Mesendoderm (in vitro differentiated cells): ENCODE measurements around the gene TEDC2.

Experiments used
- small RNA-seq: library from polyadenylated mRNA; stranded (forward); fragments of <200 nt; extraction: miRNeasy Mini kit (QIAGEN cat#:217004); gene quantifications from one replicate; pipeline ENCODE3, GENCODE V24; 2013; ENCODE audit not compliant: insufficient read depth

Gene TEDC2

Small RNAs within 50 kb of the gene (small RNA-seq; reads per million reads assigned to genes)
- 2.7 reads per million, percentile 38 among the genes with 10 or more reads in this experiment for gene MIR6768
